ENCODE data around the gene CMYA5.
"Not testable (repeated sequence)": the region's sequence is repeated elsewhere in the genome, so short reads cannot be mapped to it uniquely, and the experiment has no call there.

CMYA5 gene

GRCh38 chr5:79703381-79703645 is 13.7 kb downstream of the CMYA5 start:
- DNase-seq = no peak

- DNase-seq = no peak
Observed at GRCh38 chr5:79704553-79704952, 14.9 kb downstream of the CMYA5 start.

- no peak for DNase-seq
Observed at GRCh38 chr5:79705632-79706031, 16.0 kb downstream of the CMYA5 start.

DNA sequence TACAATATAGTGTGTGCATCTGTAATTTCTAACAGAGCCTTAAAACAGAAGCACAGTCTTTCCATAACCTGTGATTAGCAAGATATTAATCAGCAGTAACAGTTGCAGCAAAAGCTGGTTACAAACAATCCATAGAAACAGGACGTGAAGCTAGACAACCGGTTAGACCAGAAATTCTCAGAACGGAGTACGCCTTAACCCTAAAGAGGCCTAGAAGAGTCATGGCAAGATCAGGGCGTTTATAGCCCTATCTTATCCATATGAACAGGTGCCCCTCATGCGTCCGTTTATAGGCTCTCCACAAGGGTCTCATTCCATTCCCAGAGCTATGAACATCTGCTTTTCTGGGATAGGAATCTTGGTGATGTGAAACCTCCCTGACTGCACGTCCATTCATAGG is 16.7 kb downstream of the CMYA5 start:
- DNase-seq = not testable (repeated sequence)

DNA sequence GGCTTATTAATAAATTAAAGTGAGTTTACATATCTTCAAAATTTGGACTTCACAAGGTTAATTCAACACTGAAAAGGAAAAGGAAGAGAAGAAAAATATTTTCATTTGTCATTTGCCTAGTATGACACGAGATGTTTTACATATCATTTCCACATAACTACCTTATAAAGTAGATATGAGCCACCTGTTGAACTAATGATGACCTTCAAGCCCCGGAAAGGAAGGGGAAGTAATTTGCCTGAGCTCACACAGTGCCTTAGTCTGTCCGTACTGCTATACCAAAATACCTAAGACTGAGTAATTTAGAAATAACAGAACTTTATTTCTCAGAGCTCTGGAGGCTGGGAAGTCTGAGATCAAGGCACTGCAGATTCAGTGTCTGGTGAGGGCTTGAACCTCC is 17.9 kb downstream of the CMYA5 start:
- DNase-seq = no peak

- DNase-seq = no peak
Observed at GRCh38 chr5:79712741-79713140, 23.1 kb downstream of the CMYA5 start.

DNA sequence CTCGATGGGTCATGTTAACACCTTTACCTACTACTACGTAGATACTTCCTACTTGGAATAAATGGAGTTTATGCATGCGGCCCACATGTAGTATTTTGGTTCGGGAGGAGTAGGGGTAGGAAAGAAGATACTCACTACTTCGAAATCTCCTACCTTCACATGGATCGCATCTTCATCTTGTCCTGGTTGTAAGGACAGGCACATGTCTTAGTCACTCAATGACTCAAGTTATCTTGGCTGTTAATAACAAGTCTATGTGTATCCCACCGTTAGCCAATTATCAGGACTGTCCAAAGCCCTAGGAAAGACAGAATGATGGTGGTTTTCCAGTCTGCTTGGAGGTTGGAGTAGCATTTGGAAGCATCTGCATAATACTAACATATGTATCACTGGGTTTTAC is 24.1 kb downstream of the CMYA5 start:
- no peak for DNase-seq

- no peak for DNase-seq
Observed at GRCh38 chr5:79716839-79717238, 27.2 kb downstream of the CMYA5 start.

DNA sequence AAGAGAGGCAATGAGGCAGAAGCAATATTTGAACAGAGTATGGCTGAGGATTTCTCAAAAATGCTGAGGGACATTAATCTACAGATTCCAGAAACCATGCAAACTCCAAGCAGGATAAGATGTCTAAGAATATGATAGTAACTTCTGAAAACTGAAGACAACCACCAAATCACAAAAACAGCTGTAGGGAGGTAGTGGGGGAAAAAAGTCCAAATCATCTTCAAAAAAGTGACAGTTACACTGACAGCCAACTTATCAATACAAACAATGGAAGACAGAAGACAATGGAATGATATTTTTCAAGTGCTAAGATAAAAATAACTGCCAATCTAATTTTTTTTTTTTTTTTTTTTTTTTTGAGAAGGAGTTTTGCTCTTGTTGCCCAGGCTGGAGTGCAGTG is 30.5 kb downstream of the CMYA5 start:
- DNase-seq = no peak

DNA sequence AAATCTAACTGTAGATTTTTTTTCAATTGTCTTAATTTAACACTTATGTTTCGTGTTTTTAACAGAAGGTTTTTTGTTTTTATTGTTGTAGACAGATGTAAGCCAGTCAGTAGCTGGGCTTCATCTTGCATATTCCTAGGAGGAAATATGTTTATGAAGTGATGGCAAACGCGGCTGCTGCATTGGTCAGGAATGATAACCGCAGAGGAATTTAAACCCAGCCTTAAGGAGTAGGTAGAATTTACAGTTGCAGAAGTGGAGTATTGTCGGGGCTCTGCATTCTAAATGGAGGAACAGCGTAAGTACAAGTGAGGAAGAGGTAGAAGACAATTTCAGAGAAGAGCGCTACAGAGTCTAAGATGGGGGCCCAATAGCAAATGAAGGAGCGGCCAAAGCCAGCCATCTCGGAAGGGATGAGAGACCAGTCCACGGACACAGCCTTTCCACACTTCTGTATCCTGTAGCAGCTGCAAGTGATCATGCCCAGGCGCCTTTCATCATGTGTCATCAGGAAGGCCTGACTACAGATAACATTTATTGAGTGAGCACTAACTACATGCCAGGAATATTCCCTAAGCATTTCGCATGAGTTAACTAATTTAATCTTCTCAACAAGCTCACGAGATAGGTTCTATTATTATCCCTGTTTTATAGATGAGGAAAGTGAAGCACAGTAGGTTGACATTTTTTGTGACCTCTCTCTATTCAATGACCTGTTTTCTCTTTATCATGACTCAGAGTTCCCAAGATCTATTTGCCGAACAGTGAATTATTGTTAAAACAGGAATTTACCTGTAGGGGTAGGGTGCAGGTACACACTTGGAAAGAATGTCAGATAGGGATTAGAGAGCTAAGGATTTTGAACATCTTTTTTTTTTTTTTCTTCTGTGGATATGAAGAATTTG is 38.1 kb downstream of the CMYA5 start:
- DNase-seq = no peak

DNA sequence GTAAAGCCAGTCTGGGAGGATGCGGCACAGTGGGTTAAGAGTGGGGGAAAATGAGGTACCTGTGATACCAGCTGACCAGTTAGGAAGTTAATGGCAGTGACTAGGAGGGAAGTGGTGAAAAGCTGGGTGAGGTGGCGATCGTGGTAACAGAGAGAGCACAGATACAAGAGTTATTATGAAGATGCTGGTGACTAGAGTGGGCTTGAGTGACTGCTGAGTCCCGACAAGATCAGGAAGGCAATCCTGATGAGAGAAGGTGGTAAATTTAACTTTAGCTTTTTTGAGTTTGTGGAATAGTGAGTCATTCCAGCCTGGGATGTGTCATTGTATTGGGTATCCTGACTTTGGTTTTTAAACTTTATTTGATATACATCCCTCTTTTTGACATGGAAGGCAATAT is 38.8 kb downstream of the CMYA5 start:
- DNase-seq = no peak

- DNase-seq = no peak
Observed at GRCh38 chr5:79729679-79730078, 40.0 kb downstream of the CMYA5 start.

DNA sequence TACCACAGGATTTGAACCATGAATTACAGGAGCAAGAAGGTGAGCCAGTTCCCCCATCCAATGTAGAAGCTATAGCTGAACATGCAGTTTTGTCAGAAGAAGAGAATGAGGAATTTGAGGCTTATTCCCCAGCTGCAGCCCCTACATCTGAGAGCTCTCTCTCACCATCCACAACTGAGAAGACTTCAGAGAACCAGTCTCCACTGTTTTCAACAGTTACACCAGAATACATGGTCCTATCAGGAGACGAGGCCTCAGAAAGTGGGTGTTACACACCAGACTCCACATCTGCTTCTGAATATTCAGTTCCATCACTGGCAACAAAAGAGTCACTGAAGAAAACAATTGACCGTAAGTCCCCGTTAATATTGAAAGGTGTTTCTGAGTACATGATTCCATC is 40.9 kb downstream of the CMYA5 start:
- no peak for DNase-seq

- DNase-seq = no peak
Observed at GRCh38 chr5:79731775-79732174, 42.1 kb downstream of the CMYA5 start.

GRCh38 chr5:79736528-79737514 is 47.2 kb downstream of the CMYA5 start:
- DNase-seq = peak; percentile 21

GRCh38 chr5:79738349-79738748 is 48.7 kb downstream of the CMYA5 start:
- no peak for DNase-seq

- no peak for DNase-seq
Observed at GRCh38 chr5:79742549-79743136, 53.0 kb downstream of the CMYA5 start.

DNA sequence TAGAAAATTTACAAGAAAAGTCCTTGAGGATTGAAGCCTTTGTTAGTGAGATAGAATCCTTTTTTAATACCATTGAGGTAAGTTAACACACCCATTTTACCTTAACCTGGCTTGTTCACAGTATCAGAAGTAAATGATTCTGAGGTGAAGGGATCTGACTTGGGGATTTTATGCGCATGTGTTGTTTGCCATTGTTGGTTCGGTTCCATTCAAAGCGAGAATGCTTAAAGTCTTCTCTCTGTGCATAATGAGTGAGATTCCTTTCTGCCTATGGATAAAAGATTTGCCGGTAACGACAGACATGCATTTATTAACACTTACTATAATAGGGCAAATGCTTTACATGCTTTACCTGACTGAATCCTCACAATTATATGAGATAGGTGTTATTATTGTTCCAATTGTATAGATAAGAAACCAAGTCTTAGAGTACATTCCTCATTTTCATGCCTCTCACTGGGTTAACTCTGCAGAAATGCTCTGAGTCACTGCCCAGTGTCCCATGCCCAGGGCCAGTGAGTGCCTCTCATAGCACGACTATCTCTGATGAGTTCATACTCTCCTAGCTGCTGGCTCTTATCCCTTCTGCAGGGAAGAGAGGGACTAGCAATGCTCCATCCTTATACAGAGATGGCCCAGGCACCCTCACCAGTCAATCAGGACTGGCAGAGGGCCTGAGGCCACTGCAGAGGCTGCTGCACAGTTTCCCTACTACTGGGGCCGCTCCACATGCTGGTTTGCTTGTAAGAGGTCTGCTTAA is 54.4 kb downstream of the CMYA5 start:
- DNase-seq = no peak

DNA sequence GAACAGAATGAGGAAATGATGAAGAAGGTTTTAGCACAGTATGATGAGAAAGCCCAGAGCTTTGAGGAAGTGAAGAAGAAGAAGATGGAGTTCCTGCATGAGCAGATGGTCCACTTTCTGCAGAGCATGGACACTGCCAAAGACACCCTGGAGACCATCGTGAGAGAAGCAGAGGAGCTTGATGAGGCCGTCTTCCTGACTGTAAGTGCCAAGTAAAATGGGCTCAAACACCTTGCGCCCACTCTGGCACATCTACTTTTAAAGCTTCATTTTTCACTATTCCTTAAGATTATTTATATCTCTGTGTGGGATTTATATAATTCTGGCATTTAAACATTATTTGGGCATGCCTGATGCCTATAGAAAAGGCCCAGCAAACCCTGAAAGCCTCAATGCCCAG is 55.6 kb downstream of the CMYA5 start:
- no peak for DNase-seq

- DNase-seq = no peak
Observed at GRCh38 chr5:79746642-79747569, 57.3 kb downstream of the CMYA5 start.

- no peak for DNase-seq
Observed at GRCh38 chr5:79750611-79751510, 61.2 kb downstream of the CMYA5 start.
